Keratinocyte (primary cell): Measurements from ENCODE around the gene SLC36A2. TPM values are rescaled to one million over a fixed set of nuclear protein-coding genes. Genes with fewer than 3 reads are reported as not detected.

Source experiments
- DNase-seq: peaks from one replicate; pipeline ENCODE4 v3.0.0-alpha.2; 2011; ENCODE audit warnings: low read depth, missing footprints, low spot score
- FAIRE-seq: peaks from 2 replicates; lab custom pipeline; 2011; peaks lifted over from hg19 to GRCh38; lab: Jason Lieb, UNC
- H2AFZ ChIP-seq: 2 replicates; pipeline ENCODE4 v1.6.0; 2012; ENCODE audit warnings: low read length, control low read depth, inconsistent platforms; ENCODE audit not compliant: control insufficient read depth
- H3K27ac ChIP-seq: 2 replicates; pipeline ENCODE4 v1.5.1; 2011; ENCODE audit warnings: low read length; ENCODE audit not compliant: control insufficient read depth, insufficient read depth
- H3K27me3 ChIP-seq: 3 replicates; pipeline ENCODE4 v1.6.0; 2011; ENCODE audit warnings: low read length; ENCODE audit not compliant: control insufficient read depth, insufficient read depth; ENCODE audit errors: extremely low read depth
- H3K36me3 ChIP-seq, 2 experiments: 2 replicates in 1 of 2; 3 replicates in 1 of 2; pipeline ENCODE4 v1.5.1; 2011; ENCODE audit warnings: low read length in 2 of 2, mild to moderate bottlenecking in 1 of 2; ENCODE audit not compliant: control insufficient read depth in 2 of 2, insufficient read depth in 2 of 2; ENCODE audit errors: extremely low read depth in 1 of 2
- H3K4me1 ChIP-seq: 3 replicates; pipeline ENCODE4 v1.5.1; 2011; ENCODE audit warnings: low read length; ENCODE audit not compliant: control insufficient read depth, insufficient read depth; ENCODE audit errors: extremely low read depth
- H3K4me2 ChIP-seq: 3 replicates; pipeline ENCODE4 v1.6.0; 2011; ENCODE audit warnings: low read depth, low read length; ENCODE audit not compliant: control insufficient read depth, insufficient read depth; ENCODE audit errors: extremely low read depth
- H3K4me3 ChIP-seq, 3 experiments: fragments of 200-600 bp in 1 of 3; sonication (generic) in 1 of 3; 2 replicates in 2 of 3; 3 replicates in 1 of 3; pipeline ENCODE4 v1.5.1; 2011 to 2016; ENCODE audit warnings: low read length in 3 of 3, mild to moderate bottlenecking in 3 of 3, control low read depth in 2 of 3, inconsistent platforms in 1 of 3, low read depth in 1 of 3, mixed read lengths in 1 of 3, mixed run types in 1 of 3, moderate library complexity in 1 of 3; ENCODE audit not compliant: control insufficient read depth in 2 of 3, insufficient read depth in 2 of 3; ENCODE audit errors: extremely low read depth in 1 of 3
- H3K79me2 ChIP-seq: 2 replicates; pipeline ENCODE4 v1.6.0; 2012; ENCODE audit warnings: low read length; ENCODE audit not compliant: control insufficient read depth, insufficient read depth
- H3K9ac ChIP-seq: 3 replicates; pipeline ENCODE4 v1.6.0; 2011; ENCODE audit warnings: low read length; ENCODE audit not compliant: control insufficient read depth, insufficient read depth; ENCODE audit errors: extremely low read depth
- H3K9me1 ChIP-seq: 3 replicates; pipeline ENCODE4 v1.6.0; 2011; ENCODE audit warnings: low read length; ENCODE audit not compliant: control insufficient read depth, insufficient read depth; ENCODE audit errors: extremely low read depth
- H3K9me3 ChIP-seq: 2 replicates; pipeline ENCODE4 v1.5.1; 2012; ENCODE audit warnings: low read depth, low read length; ENCODE audit not compliant: control insufficient read depth
- H4K20me1 ChIP-seq: 3 replicates; pipeline ENCODE4 v1.6.0; 2011; ENCODE audit warnings: low read length; ENCODE audit not compliant: control insufficient read depth, insufficient read depth; ENCODE audit errors: extremely low read depth
- CTCF ChIP-seq, 3 experiments: IDR thresholded peaks in 1 of 3; conservative IDR thresholded peaks in 1 of 3; optimal IDR thresholded peaks in 1 of 3; 2 replicates in 2 of 3; 3 replicates in 1 of 3; pipeline versions ENCODE3 to v1.5.1; 2011; ENCODE audit warnings: low read length in 3 of 3, mild to moderate bottlenecking in 3 of 3, moderate library complexity in 2 of 3, control low read depth in 1 of 3, inconsistent platforms in 1 of 3; ENCODE audit not compliant: insufficient read depth in 2 of 3; ENCODE audit errors: extremely low read depth in 1 of 3
- EZH2 ChIP-seq: IDR thresholded peaks from one replicate; pipeline ENCODE4 v1.6.1; 2012; ENCODE audit warnings: inconsistent platforms, mild to moderate bottlenecking, low read length, moderate library complexity
- dilution Hi-C: fragments of 300-500 bp; cut with MboI; formaldehyde crosslinking; loops from one replicate; pipeline ENCODE4 v1.7.0; 2020; ENCODE audit warnings: low sequenced_read_pairs; ENCODE audit not compliant: extremely low pct_ligation_motif_present
- polyA plus RNA-seq, 5 experiments: library from polyadenylated mRNA; depleted of rRNA in 3 of 5; stranded (reverse) in 3 of 5; stranded (forward) in 1 of 5; unstranded in 1 of 5; fragments of >200 nt; gene quantifications; 1 replicate in 1 of 5; 2 replicates in 3 of 5; 3 replicates in 1 of 5; pipeline versions ENCODE4 v1.2.1 to v1.2.3, GENCODE V29; 2011 to 2012; ENCODE audit warnings: missing spikeins in 2 of 5, low read depth in 1 of 5, low replicate concordance in 1 of 5

The SLC36A2 gene
- polyA plus RNA-seq, 1 donor (not counting 4 experiments of a cell fraction or from before 2014, with no cell fraction given): not detected

DNA sequence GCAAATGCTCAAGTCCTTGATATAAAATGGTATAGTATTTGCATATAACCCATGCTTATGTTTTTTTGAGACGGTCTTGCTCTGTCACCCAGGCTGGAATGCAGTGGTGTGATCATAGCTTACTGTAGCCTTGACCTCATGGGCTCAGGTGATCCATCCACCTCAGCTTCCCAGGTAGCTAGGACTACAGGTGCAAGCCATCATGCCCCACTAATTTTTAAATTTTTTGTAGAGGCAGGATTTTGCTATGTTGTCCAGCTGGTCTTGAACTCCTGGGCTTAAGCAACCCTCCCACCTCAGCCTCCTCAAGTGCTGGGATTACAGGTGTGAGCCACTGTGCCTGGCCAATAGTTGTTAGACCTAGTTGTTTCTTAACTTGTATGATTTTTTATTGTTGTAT lies 61.1 kb downstream of the SLC36A2 start:
- Histone ChIP-seq H3K9me1 (no peaks in the 10 kb centered on the region), H3K9ac (no peak overlapping the region), H4K20me1 (no peaks in the 10 kb centered on the region), H3K36me3 (no peaks in the 10 kb centered on the region), H3K4me2 (no peak overlapping the region), H3K79me2 (no peaks in the 10 kb centered on the region), H3K9me3 (no peaks in the 10 kb centered on the region), H3K27me3 (no peaks in the 10 kb centered on the region), H3K27ac (no peak overlapping the region), H3K4me1 (no peaks in the 10 kb centered on the region), H2AFZ (no peak overlapping the region), H3K4me3 (no peak overlapping the region)
- dilution Hi-C loops: no loop called here
- no peak for TF ChIP-seq CTCF (optimal IDR thresholded peaks at IDR 0.05 in 1 of 3, IDR thresholded peaks at IDR 0.05 in 1 of 3, conservative IDR thresholded peaks at IDR 0.05 in 1 of 3; ENCODE audit: extremely low read depth in 1 of 3, insufficient read depth in 2 of 3, low read length in 3 of 3)
- no peak for TF ChIP-seq EZH2
- FAIRE-seq (no peak), DNase-seq (no peak)

DNA sequence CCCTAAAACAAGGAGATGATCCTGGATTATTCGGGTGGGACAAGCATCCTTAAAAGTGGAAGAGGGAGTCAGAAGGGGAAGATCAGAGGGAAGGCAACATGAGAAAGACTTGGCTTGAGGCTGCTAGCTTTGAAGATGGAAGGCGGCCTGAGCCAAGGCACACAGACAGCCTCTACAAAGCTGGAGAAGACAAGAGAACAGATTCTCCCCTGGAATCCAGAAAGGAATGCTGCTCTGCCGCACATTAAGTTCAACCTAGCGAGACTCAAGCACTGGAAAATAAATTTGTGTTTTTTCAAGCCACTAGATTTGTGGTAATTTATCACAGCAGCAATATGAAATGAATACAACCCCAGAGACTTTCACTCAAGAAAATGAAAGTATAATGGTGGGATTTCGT lies 61.7 kb downstream of the SLC36A2 start:
- no peak overlapping the region for H3K9ac ChIP-seq
- dilution Hi-C loops: no loop called here
- no peak overlapping the region for H3K4me2 ChIP-seq
- H3K36me3 ChIP-seq: no peaks in the 10 kb centered on the region
- no peak overlapping the region for H2AFZ ChIP-seq
- H3K9me3 ChIP-seq: no peaks in the 10 kb centered on the region
- TF ChIP-seq EZH2: no peak
- no peak for TF ChIP-seq CTCF (optimal IDR thresholded peaks at IDR 0.05 in 1 of 3, IDR thresholded peaks at IDR 0.05 in 1 of 3, conservative IDR thresholded peaks at IDR 0.05 in 1 of 3; ENCODE audit: extremely low read depth in 1 of 3, insufficient read depth in 2 of 3, low read length in 3 of 3)
- DNase-seq (no peak), FAIRE-seq (no peak)
- no peak overlapping the region for H3K27ac ChIP-seq
- H3K27me3 ChIP-seq: no peaks in the 10 kb centered on the region
- no peaks in the 10 kb centered on the region for H3K79me2 ChIP-seq
- H3K4me3 ChIP-seq: no peak overlapping the region
- H3K4me1 ChIP-seq: no peaks in the 10 kb centered on the region
- no peaks in the 10 kb centered on the region for H4K20me1 ChIP-seq
- no peaks in the 10 kb centered on the region for H3K9me1 ChIP-seq
